ENCODE results near the gene ZNF512. TPM values are rescaled to one million over a fixed set of nuclear protein-coding genes. Genes with fewer than 3 reads are reported as not detected.
"Not testable (repeated sequence)": the region's sequence is repeated elsewhere in the genome, so short reads cannot be mapped to it uniquely, and the experiment has no call there.

Gene ZNF512
- total RNA-seq, 1 donor from 2014 or later, result 58.2 TPM

- peaks cover 8% of the 10 kb centered on the region for H3K9me3 Mint-ChIP-seq
- H3K27ac Mint-ChIP-seq (ENCODE audit: unreplicated experiment), result no peak overlapping the region
- no peaks in the 10 kb centered on the region for H3K4me1 Mint-ChIP-seq
- DNase-seq (ENCODE audit: low read depth, low spot score), result no peak
- H3K27me3 Mint-ChIP-seq (ENCODE audit: low read depth), result peaks cover 5% of the 10 kb centered on the region
- TF ChIP-seq, protein P1, sequence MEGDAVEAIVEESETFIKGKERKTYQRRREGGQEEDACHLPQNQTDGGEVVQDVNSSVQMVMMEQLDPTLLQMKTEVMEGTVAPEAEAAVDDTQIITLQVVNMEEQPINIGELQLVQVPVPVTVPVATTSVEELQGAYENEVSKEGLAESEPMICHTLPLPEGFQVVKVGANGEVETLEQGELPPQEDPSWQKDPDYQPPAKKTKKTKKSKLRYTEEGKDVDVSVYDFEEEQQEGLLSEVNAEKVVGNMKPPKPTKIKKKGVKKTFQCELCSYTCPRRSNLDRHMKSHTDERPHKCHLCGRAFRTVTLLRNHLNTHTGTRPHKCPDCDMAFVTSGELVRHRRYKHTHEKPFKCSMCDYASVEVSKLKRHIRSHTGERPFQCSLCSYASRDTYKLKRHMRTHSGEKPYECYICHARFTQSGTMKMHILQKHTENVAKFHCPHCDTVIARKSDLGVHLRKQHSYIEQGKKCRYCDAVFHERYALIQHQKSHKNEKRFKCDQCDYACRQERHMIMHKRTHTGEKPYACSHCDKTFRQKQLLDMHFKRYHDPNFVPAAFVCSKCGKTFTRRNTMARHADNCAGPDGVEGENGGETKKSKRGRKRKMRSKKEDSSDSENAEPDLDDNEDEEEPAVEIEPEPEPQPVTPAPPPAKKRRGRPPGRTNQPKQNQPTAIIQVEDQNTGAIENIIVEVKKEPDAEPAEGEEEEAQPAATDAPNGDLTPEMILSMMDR (conservative IDR thresholded peaks at IDR 0.05), result no peak
- H3K36me3 Mint-ChIP-seq (ENCODE audit: low read depth), result no peaks in the 10 kb centered on the region
- no peak overlapping the region for H3K4me3 Mint-ChIP-seq
Measured at GRCh38 chr2:27545348-27546141, 37.3 kb upstream of the ZNF512 start.

- Mint-ChIP-seq H3K36me3 (ENCODE audit: low read depth) (no peaks in the 10 kb centered on the region), H3K4me3 (no peak overlapping the region), H3K27me3 (ENCODE audit: low read depth) (peaks cover 38% of the 10 kb centered on the region), H3K9me3 (peaks cover 5% of the 10 kb centered on the region), H3K4me1 (no peaks in the 10 kb centered on the region), H3K27ac (ENCODE audit: unreplicated experiment) (no peak overlapping the region)
- TF ChIP-seq, protein P1 (conservative IDR thresholded peaks at IDR 0.05), result no peak
- DNase-seq (ENCODE audit: low read depth, low spot score), result no peak
Measured at GRCh38 chr2:27549303-27549702, 33.5 kb upstream of the ZNF512 start.

GRCh38 chr2:27551514-27551913 is 31.3 kb upstream of the ZNF512 start:
- H3K27ac Mint-ChIP-seq (ENCODE audit: unreplicated experiment), result no peak overlapping the region
- peaks cover 53% of the 10 kb centered on the region for H3K27me3 Mint-ChIP-seq (ENCODE audit: low read depth)
- peaks cover 2% of the 10 kb centered on the region for H3K9me3 Mint-ChIP-seq
- no peak for DNase-seq (ENCODE audit: low read depth, low spot score)
- H3K36me3 Mint-ChIP-seq (ENCODE audit: low read depth), result no peaks in the 10 kb centered on the region
- TF ChIP-seq, protein P1 (conservative IDR thresholded peaks at IDR 0.05), result no peak
- H3K4me1 Mint-ChIP-seq, result no peaks in the 10 kb centered on the region
- H3K4me3 Mint-ChIP-seq, result no peak overlapping the region

DNA sequence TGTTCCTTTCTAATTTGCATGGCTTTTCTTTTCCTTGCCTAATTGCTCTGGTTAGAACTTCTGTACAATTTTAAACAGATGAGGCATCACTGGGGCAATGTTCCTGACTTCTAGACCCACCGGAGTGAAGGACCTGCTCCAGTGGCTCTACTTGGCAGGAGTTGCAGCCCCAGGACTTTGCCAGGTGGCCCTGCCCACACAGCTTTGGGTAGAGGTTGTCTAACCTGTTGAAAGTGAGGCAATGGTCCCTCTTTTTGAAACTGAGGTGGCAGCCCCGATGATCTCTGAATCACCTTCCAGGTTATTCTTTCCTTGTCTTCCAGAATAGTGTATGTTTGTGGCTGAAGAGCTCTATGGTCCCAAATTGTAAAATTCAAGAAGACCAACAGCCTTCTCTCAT is 29.9 kb upstream of the ZNF512 start:
- H3K9me3 Mint-ChIP-seq, result no peaks in the 10 kb centered on the region
- no peak for DNase-seq (ENCODE audit: low read depth, low spot score)
- TF ChIP-seq, protein P1 (conservative IDR thresholded peaks at IDR 0.05), result no peak

DNA sequence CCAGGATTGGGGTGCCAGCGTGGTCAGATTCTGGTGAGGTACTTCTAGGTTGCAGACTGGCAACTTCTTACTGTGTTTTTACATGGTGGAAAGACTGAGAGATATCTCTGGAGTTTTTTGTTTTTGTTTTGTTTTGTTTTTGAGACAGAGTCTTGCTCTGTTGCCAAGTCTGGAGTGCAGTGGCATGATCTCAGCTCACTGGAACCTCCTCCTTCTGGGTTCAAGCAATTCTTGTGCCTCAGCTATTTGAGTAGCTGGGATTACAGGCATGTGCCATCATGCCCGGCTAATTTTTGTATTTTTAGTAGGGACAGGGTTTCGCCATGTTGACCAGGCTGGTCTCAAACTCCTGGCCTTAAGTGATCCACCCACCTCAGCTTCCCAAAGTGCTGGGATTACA is 28.4 kb upstream of the ZNF512 start:
- not testable (repeated sequence) for DNase-seq (ENCODE audit: low read depth, low spot score); H3K9me3 Mint-ChIP-seq

More for the DNA sequence above, 29.9 kb upstream of the ZNF512 start:
- Mint-ChIP-seq H3K36me3 (ENCODE audit: low read depth) (no peaks in the 10 kb centered on the region), H3K4me1 (no peaks in the 10 kb centered on the region), H3K4me3 (no peak overlapping the region), H3K27me3 (ENCODE audit: low read depth) (peaks cover 53% of the 10 kb centered on the region), H3K27ac (ENCODE audit: unreplicated experiment) (no peak overlapping the region)

DNA sequence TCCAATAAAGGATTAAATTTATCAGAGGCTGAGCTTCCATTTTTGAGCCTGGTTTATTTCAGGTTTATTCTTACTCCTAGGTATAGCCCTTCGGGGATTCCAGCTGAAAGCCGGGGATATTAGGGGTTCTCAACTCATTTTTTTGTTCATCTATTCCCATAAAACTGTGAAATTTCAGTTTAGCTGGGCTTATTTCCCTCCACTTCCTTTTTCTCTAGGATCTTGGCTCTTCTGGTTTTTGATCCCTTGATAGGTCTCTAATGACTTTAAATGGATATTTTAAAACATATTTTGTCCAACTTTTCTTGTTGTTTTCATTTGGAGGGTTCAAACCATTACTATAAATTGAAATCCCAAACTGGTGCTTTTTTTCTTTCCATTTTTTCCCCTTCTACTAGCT is 23.6 kb upstream of the ZNF512 start:
- H3K27me3 Mint-ChIP-seq (ENCODE audit: low read depth), result peaks cover 32% of the 10 kb centered on the region
- TF ChIP-seq, protein P1 (conservative IDR thresholded peaks at IDR 0.05), result no peak
- H3K4me1 Mint-ChIP-seq, result no peaks in the 10 kb centered on the region
- H3K9me3 Mint-ChIP-seq, result no peaks in the 10 kb centered on the region
- no peak overlapping the region for H3K27ac Mint-ChIP-seq (ENCODE audit: unreplicated experiment)
- H3K4me3 Mint-ChIP-seq, result no peak overlapping the region
- DNase-seq (ENCODE audit: low read depth, low spot score), result no peak
- no peaks in the 10 kb centered on the region for H3K36me3 Mint-ChIP-seq (ENCODE audit: low read depth)

More for the DNA sequence above, 28.4 kb upstream of the ZNF512 start:
- H3K4me1 Mint-ChIP-seq; H3K27ac Mint-ChIP-seq (ENCODE audit: unreplicated experiment); H3K36me3 Mint-ChIP-seq (ENCODE audit: low read depth); H3K4me3 Mint-ChIP-seq: not testable (repeated sequence)
- peaks cover 57% of the 10 kb centered on the region for H3K27me3 Mint-ChIP-seq (ENCODE audit: low read depth)

All from neural crest cell (in vitro differentiated cells).